Ovary (tissue), 9 donors: ENCODE results near the gene CDH3. TPM values are rescaled to one million over a fixed set of nuclear protein-coding genes. Genes with fewer than 3 reads are reported as not detected.

ENCODE experiments used
- DNase-seq, 5 donors: peaks; one replicate each; pipeline ENCODE4 v3.0.0-alpha.2; 2019 to 2020
- H3K27ac ChIP-seq, 2 donors: fragments of 200-600 bp; one replicate each; pipeline versions ENCODE4 v1.5.1 to v1.8.0; 2019 to 2022
- H3K27me3 ChIP-seq: fragments of 200-600 bp; one replicate; pipeline ENCODE4 v1.8.0; 2022
- H3K36me3 ChIP-seq: fragments of 200-600 bp; sonication (generic); one replicate; pipeline ENCODE4 v1.5.1; 2019
- H3K4me1 ChIP-seq: one replicate; pipeline ENCODE4 v1.8.1; 2013; ENCODE audit warnings: mild to moderate bottlenecking, moderate library complexity; ENCODE audit not compliant: insufficient read depth
- H3K4me3 ChIP-seq: fragments of 200-600 bp; sonication (generic); one replicate; pipeline ENCODE4 v1.5.1; 2017
- H3K9me3 ChIP-seq, 2 donors: fragments of 200-600 bp in 1 of 2; sonication (generic) in 1 of 2; one replicate each; pipeline versions ENCODE4 v1.5.1 to v1.8.1; 2013 to 2019; ENCODE audit warnings: mild to moderate bottlenecking in 1 of 2, moderate library complexity in 1 of 2
- EP300 ChIP-seq: sonication (generic); formaldehyde crosslinking; IDR thresholded peaks from one replicate; pipeline ENCODE4 v1.6.1; 2017; ENCODE audit warnings: antibody characterized with exemption
- POLR2A ChIP-seq: fragments of 450-650 bp; IDR thresholded peaks from one replicate; pipeline ENCODE4 v1.6.1; 2017; ENCODE audit warnings: antibody characterized with exemption, mild to moderate bottlenecking, moderate library complexity
- WGBS, 3 donors: extraction: QIAGEN DNeasy Blood & Tissue Kit in 1 of 3; methylation state at CpG; one replicate each; pipeline versions ENCODE4 v1.1.5 to v1.1.7; 2013 to 2017; 5-methylcytosine and 5-hydroxymethylcytosine counted together
- intact Hi-C, 4 donors: fragments of 100-400 bp; cut with DNase I; formaldehyde crosslinking; loops; one replicate each; pipeline versions ENCODE4 v1.11.0 to v1.15.1; 2022 to 2023
- polyA plus RNA-seq, 2 donors: library from polyadenylated mRNA; stranded (reverse); fragments of 200-250 nt in 1 of 2; fragments of 350-450 nt in 1 of 2; fragmentation: Illumina TruSeq in 1 of 2; extraction: RNeasy Lipid Tissue Mini Kit (QIAGEN cat#74804) in 1 of 2; gene quantifications; one replicate each; pipeline ENCODE4 v1.2.3, GENCODE V29; 2013 to 2014
- total RNA-seq, 7 donors: library from RNA; depleted of rRNA in 2 of 7; stranded (reverse); fragments of >200 nt in 2 of 7; fragmentation: NEBNext Ultra II Directional in 3 of 7; extraction: Animal tissue kit (Norgen Biotek cat#: 25700) in 3 of 7; gene quantifications; one replicate each; pipeline versions ENCODE4 v1.1.0 to v1.2.4, GENCODE V29; 2016 to 2023
- TF ChIP-seq, protein P1 (sequence below), 3 donors: fragments of 450-650 bp in 2 of 3; fragments of 200-600 bp in 1 of 3; IDR thresholded peaks; one replicate each; pipeline versions ENCODE4 v1.5.1 to v1.8.0; 2016 to 2022; ENCODE audit warnings: antibody characterized with exemption in 3 of 3, mild to moderate bottlenecking in 1 of 3
- donor health status: DM: no; HTN: no; CAD: no; lungs with moderate emphysema.
- donor health status: DM: no; HTN: no; CAD: no.
- donor health status: Bipolar disorder and iron deficiency.
- donor health status: DM: yes; HTN: yes; CAD: no.
- donor health status: DM: no; HTN: no; CAD: no.
- donor health status: DM: yes; HTN: yes; CAD: no.

The CDH3 gene
- total and polyA plus RNA-seq, 9 donors: 32.4 to 99.0 (median 58.9) TPM

DNA sequence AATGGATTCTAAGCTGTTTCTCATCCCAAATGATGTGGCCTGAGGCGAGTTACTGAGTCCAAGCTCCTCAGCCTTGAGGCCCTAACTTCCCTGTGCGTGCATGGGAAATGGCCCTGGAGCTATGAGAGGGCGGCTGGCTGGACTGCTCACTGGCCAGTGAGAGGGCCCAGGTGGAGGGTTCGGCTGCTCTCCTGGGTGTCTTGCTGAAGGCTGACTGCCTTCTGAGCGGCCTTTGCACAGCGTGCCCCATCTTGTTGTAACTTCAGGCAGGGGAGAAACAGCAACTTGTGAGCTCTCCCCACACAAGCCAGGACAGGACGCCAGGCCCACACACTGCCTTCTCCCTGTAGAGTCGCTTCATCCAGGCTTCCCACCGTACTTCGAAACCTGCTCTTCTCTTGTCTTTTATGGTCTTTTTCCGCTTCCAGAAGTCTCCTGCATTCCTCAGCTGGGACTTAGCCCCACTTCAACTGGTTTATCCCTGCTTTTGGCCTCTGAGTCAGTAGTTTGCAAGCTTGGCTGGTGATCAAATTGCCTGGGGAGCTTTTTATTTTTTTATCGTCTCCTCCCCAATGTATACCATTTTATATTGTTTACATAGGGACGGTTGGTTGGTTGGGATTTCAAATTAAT is 13.3 kb downstream of the CDH3 start:
- DNase-seq: peak in 4 of 5 donors; percentile 32 to 50 (median 44)
- no peak for TF ChIP-seq EP300
- TF ChIP-seq, protein P1, sequence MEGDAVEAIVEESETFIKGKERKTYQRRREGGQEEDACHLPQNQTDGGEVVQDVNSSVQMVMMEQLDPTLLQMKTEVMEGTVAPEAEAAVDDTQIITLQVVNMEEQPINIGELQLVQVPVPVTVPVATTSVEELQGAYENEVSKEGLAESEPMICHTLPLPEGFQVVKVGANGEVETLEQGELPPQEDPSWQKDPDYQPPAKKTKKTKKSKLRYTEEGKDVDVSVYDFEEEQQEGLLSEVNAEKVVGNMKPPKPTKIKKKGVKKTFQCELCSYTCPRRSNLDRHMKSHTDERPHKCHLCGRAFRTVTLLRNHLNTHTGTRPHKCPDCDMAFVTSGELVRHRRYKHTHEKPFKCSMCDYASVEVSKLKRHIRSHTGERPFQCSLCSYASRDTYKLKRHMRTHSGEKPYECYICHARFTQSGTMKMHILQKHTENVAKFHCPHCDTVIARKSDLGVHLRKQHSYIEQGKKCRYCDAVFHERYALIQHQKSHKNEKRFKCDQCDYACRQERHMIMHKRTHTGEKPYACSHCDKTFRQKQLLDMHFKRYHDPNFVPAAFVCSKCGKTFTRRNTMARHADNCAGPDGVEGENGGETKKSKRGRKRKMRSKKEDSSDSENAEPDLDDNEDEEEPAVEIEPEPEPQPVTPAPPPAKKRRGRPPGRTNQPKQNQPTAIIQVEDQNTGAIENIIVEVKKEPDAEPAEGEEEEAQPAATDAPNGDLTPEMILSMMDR (IDR thresholded peaks at IDR 0.05): no peak
- TF ChIP-seq POLR2A: no peak
- Histone ChIP-seq H3K27ac (peak overlapping the region; percentile 63 to 71), H3K27me3 (no peaks in the 10 kb centered on the region), H3K9me3 (no peaks in the 10 kb centered on the region), H3K4me3 (no peak overlapping the region), H3K4me1 (peaks cover 4% of the 10 kb centered on the region), H3K36me3 (no peaks in the 10 kb centered on the region)
- intact Hi-C loops: no loop called here
- 27 to 42% (median 35%) methylated on average over 13 of the region's 13 CpGs for WGBS, 3 donors

- no peak for DNase-seq
- WGBS, 3 donors: 59 to 66% (median 62%) methylated on average over 1 of the region's 1 CpG
- no peaks in the 10 kb centered on the region for H3K36me3 ChIP-seq
- H3K4me3 ChIP-seq: no peak overlapping the region
- H3K4me1 ChIP-seq: peaks cover 4% of the 10 kb centered on the region
- H3K27me3 ChIP-seq: no peaks in the 10 kb centered on the region
- intact Hi-C loops: no loop called here
- no peaks in the 10 kb centered on the region for H3K9me3 ChIP-seq
- TF ChIP-seq, protein P1 (IDR thresholded peaks at IDR 0.05): no peak
- TF ChIP-seq POLR2A: no peak
- peak overlapping the region in 1 of 2 donors; percentile 63 for H3K27ac ChIP-seq
Measured at GRCh38 chr16:68658974-68659360, 13.9 kb downstream of the CDH3 start.

- H3K9me3 ChIP-seq: no peaks in the 10 kb centered on the region
- peaks cover 4% of the 10 kb centered on the region for H3K4me1 ChIP-seq
- intact Hi-C loops: no loop called here
- 14 to 23% (median 16%) methylated on average over 8 of the region's 8 CpGs for WGBS, 3 donors
- H3K36me3 ChIP-seq: no peaks in the 10 kb centered on the region
- no peak for TF ChIP-seq POLR2A
- TF ChIP-seq, protein P1 (IDR thresholded peaks at IDR 0.05): no peak
- no peak for TF ChIP-seq EP300
- H3K27ac ChIP-seq: peak overlapping the region in 1 of 2 donors; percentile 63
- no peaks in the 10 kb centered on the region for H3K27me3 ChIP-seq
- DNase-seq: no peak
- H3K4me3 ChIP-seq: no peak overlapping the region
Measured at GRCh38 chr16:68659412-68660358, 14.6 kb downstream of the CDH3 start.

- Histone ChIP-seq H3K9me3 (no peaks in the 10 kb centered on the region), H3K4me1 (peaks cover 4% of the 10 kb centered on the region), H3K27me3 (no peaks in the 10 kb centered on the region), H3K27ac (no peak overlapping the region), H3K4me3 (no peak overlapping the region), H3K36me3 (no peaks in the 10 kb centered on the region)
- TF ChIP-seq, protein P1 (IDR thresholded peaks at IDR 0.05): no peak
- TF ChIP-seq POLR2A: no peak
- no peak for TF ChIP-seq EP300
- 33 to 58% (median 36%) methylated on average over 6 of the region's 6 CpGs for WGBS, 3 donors
- intact Hi-C loops: no loop called here
- no peak for DNase-seq
Measured at GRCh38 chr16:68660359-68660795, 15.3 kb downstream of the CDH3 start.
